Effector CD4-positive, alpha-beta T cell (primary cell): ENCODE measurements around the gene ACSF3.
"Not testable (repeated sequence)": the region's sequence is repeated elsewhere in the genome, so short reads cannot be mapped to it uniquely, and the experiment has no call there.

Experiments
- DNase-seq: peaks from one replicate; pipeline ENCODE4 v3.0.0-alpha.2; 2020

ACSF3 gene

DNA sequence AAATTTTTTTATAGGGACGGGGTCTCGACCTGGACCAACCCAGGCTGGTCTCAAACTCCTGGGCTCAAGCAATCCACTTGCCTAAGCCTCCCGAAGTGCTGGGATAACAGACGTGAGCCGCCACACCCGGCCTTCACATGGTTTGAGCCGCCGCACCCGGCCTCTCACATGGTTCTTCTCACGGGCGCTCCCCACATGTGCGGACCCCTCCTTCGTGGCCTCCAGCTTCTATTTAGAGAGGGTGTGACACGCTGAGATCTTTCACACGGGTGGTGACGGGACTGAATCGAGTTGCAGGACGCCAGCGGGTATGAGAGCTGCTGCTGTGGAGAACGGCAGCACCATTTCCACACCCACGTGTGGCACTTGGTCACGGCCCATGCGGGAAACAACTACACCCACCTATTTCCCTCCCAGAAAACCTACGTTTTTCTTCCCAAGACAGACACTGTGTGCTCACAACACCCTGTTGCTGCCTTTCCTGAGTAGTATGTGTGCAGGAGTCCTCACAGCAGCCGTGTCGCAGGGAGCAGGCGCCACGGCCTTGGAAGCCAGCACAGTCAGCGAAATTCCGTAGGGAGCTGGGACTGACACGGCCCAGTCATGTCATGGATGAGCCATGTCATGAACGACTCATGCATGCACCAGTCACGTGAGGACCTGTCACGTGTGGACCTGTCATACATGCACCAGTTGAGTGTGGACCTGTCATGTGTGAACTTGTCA, 20.1 kb upstream of the ACSF3 start:
- no peak for DNase-seq

DNA sequence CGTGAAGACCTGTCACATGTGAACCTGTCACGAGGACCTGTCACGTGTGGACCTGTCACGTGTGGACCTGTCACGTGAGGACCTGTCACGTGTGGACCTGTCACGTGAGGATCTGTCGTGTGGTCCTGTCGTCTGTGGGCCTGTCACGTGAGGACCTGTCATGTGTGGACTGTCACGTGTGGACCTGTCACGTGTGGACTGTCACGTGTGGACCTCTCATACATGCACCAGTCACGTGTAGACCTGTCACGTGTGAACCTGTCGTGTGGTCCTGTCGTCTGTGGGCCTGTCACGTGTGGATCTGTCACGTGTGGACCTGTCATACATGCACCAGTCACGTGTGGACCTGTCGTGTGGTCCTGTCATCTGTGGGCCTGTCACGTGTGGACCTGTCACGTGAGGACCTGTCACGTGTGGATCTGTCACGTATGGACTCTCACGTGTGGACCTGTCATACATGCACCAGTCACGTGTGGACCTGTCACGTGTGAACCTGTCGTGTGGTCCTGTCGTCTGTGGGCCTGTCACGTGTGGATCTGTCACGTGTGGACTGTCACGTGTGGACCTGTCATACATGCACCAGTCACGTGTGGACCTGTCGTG, 19.5 kb upstream of the ACSF3 start:
- DNase-seq = not testable (repeated sequence)

DNA sequence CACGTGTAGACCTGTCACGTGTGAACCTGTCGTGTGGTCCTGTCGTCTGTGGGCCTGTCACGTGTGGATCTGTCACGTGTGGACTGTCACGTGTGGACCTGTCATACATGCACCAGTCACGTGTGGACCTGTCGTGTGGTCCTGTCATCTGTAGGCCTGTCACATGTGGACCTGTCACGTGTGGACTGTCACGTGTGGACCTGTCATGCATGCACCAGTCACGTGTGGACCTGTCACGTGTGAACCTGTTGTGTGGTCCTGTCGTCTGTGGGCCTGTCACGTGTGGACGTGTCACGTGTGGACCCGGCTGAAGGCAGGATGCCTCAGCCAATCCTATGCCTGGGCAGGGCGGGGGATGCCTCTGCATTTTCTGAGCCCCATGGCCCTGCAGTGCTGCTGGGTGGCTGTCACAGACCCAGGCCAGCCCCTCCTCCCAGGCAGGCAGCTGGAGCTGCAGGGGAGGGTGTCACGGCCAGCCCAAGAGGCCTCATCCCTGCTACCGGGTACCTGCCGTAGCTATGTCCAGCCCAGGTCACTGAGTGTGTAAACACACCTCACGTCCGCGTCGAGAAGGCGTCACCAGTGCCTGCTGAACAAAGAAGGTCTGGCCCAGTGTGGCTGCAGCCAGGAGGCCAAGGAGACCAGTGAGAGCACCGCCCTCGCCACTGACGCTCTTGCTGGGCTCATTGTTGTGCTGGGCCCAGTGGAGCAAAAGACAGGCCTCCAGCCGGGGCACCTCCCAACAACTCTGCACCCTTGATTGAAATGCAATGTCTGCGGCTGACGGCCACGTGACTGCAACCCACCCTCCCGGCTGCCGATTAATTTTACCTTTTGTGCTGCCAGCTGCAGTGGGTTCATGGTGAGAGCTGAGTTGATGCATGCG, 18.6 kb upstream of the ACSF3 start:
- DNase-seq = no peak

DNA sequence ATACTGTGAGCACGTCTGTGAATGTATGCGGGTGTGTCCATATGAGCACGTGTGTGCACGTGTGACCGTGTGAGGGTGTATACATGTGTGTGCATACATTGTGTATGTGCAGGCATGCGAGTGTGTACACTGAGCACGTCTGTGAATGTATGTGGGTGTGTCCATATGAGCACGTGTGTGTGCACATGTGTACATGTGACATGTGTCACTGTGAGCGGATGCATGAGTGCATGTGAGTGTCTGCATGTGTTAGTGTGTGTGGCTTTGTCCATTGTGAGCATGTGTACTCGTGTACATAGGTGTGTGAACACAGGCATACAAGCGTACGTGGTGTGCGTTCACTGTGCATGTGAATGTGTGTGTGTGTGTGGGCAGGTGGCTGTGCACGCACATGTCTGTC, 17.5 kb upstream of the ACSF3 start:
- no peak for DNase-seq

DNA sequence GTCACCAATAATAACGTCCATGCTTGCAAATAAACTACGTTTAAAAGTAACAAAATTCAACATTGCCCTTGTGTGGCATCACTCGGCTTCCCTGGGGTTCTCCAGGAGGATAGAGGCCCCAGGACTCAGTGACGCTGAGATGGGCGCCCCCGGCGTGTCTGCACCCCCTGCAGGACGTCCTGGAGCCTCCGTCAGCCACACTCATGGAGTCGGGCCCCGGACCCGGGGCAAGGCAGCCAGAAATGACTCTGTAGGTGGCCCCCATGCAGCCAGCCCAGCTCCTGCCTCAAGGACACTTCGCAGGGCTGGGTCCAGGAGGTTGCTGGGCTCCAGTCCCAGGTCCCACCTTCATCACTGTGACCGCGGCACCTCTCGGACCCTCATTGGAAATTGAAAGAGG, 16.6 kb upstream of the ACSF3 start:
- DNase-seq = no peak

DNA sequence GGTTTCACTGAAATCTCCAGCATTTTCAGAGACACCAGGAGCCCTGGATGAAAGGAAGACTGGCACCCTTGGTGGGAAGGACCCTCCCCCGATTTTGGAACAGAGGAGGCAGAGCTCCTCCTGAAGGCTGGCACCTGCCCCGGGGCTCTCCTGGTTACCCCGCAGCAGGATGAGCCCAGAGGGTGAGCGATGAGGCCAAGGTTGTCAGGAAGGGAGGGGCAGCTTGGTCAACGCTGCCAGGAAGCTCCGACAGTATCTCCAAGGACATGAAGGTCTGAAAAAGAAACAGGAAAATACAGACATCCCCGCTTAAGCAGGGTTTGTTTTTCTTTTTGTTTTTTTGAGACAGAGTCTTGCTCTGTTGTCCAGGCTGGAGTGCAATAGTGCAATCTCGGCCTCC, 15.5 kb upstream of the ACSF3 start:
- no peak for DNase-seq

DNA sequence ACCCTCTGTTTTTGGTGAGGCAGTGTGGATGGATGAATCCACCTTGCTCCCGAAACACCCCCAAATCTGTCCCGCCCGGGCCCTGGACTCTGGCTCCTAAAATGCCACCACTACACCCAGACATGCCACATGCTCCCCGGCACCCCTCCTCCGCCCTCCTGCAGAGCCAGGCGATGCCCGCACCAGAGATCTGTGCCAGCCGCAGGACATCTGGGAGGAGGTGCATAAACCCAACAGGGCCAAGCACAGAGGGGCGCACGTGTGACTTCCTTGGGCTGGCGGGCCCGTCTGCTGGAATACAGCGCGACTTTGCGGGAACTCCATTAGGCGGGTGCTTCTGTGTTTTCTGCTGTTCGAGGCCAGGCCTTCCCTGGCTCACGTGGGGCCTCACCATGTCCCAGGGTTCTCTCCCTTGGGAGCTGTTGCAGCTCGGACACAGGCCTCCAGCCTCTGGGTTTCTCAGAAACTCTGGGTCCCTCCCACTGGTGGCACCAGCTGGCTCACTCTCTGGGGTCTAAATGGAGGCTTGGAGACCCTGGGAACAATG, 14.1 kb upstream of the ACSF3 start:
- DNase-seq = no peak

DNA sequence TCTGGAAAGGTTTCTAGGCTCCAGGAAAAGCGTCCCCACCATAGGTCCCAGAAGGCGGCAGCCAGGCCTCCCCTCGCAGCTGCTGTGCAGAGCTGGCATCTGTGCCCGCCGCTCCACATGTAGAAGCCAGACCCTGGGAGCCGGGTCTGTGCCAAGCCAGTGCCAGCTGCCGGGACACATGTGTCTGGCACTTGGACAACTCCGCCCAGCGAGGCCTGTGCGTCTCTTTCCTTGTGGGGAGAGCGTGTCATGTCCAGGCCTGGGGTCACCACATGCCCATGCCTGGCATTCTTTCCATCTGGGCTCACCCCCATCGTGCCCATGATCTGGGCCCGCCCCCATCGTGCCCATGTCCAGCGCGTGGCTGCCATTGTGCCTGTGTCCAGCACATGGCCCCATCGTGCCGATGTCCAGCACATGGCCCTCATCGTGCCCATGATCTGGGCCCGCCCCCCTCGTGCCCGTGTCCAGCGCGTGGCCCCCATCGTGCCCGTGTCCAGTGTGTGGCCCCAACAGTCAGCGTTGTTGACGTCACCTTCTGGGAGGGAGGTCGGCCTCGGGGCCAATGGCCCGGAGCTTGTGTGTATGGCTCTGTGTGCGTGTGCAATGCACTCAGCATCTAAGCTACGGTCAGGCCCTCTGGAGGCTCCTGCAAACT, 13.3 kb upstream of the ACSF3 start:
- no peak for DNase-seq

DNA sequence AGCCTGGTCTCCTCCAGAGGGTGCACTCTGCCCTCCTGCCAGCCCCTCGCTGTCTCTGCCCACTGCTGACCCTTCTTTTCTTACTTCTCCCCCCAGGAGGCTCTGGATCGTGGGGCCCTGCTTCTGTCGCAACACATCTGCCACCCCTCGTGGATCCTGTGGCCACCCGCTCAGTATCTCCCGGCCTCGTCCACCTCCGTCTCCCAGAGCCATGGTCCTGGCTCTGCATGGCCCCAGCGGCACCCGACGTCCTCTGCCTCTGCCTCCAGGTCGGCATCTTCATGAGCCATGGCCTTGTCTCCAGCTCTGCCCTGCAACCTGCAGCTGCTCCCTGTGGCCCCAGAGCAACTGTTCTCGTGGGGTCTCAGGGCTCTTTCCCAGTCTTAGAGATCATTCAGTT, 12.1 kb upstream of the ACSF3 start:
- DNase-seq = no peak

DNA sequence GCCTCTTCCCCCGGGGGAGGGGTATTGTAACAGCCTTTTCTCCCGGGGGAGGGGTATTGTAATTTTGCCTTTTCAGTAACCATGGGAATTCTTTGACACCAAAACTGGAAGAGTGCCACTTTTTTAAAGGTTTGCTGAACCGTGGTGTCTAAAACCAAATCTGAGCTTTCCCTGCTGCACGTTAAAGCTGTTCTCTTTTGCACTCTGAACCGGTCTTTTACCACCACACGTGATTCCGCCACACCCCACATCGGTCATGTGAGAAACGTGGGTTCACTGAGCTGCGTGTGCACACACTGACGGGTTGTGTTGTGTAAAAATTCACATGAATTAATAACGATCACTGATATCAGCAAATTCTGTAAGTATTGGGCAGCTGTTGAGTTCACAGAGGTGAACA, 9.2 kb upstream of the ACSF3 start:
- DNase-seq = no peak

DNA sequence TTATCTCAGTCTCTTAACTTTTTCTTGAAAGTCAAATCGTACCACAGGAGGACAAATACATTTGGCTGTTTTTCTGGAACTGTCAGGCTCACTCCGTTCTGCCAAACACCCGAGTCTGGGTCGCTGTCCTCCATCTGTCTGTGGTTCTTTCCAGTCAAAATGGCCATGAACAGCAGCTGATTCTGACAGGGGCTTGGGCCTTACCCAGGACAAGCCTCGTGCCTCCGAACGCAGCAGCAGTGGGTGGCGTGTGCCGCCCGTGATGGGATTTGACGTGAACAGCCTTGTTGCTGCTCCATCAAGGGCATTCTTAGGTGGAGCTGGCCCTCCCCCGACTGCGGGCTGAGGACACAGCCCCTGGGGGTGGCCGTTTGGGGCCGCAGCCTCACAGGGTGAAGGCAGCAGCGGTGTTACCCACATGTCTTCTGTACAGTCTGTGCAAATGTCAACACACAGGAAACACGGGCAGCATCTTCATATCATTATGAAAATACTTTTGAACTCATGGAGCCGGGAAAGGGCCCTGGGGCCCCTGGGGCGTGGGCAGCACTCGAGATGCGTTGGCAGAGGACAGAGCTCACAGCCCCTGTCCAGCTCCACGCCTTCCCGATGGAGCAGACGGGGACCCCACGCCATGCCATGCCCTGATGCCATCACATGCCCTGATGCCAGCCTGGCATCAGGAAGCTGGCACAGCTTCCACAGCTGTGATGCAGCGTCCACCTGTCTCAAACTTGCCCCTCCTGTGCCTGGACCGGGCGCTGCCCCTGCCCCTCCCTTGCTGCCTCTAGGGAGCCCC, 8.6 kb upstream of the ACSF3 start:
- no peak for DNase-seq

DNA sequence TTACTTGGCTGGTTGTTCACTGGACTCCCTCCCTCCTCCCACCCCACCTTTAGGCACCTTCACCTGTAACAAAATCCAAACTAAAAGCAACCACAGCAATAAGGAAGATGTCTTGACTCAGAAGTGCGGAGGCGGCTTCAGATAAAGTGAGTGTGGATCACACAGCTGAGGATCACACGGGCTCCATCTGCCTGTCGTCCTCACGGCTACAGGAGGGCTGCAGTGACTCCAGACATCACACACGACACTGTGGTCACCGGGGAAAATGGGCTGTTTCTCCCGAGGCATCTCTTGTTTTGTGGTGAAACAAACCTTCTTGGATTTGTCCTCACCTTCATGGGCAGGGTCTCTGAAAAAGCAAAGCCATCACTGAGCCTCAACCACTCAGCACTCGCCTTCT, 7.9 kb upstream of the ACSF3 start:
- no peak for DNase-seq

DNA sequence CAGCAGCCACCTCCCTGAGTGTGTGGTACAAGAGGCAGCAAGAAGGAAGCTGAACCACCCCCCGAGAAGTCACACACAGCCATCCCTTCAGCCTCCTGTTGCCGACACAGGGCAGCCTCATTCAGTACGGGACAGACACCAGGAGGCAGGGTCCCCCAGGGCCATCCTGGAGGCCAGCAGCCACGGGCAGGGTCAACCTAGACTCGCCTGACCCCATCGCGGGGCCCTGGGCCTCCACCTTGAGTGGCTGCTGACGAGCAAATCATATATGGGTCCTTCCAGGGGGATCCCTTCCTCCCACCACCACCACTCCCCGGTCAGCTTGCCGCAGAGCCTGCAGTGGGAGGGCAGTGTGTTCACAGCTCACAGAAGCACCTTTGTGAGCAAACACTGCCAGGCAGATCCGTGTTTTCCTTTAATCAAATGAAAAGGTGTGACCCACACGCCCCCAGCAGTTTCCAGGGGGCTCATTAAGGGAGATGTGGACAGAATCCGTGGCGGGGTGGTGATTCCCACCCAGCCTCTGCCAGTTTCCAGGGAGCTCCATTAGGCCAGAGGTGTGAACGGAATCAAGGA, 5.6 kb upstream of the ACSF3 start:
- no peak for DNase-seq

DNA sequence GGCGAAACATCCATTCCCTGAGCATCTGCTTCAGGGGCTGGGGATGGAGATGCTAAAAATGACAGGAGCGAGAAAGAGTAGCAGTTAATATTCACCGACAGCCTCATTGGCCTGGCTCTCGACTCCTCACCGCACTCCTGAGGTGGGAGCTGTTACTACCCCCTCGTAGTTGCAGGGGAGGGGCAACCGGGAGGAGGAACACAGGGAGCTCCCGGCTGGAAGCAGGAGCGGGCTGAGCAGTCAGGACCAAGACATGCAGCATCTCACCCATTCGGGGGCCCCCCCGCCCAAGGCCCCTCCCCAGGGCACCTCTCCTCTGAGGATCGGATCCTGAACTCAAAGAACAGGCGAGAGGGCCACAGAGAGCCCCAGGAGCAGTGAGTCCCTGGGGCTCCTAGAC, 4.5 kb upstream of the ACSF3 start:
- no peak for DNase-seq

DNA sequence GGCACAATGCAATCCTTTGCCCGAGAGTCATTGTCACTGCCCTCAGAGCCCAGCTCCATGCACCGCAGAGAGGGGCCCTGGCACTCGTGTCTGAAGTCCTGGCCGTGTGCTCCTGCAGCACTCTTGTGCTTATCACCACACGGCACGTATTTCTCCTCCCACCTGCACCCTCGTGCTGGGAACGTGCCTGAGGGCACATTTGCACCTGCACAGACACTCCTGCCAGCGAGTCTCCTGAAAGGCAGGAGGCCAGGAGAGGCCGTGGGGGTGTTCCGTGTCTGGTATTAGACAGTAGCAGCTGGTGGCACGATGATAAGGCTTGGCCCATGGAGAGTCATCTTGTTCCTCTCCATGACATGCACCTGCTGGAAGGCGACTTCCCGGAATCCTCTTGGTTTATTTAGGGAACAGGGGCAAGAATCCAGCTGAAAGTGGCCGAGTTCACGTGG, 3.4 kb upstream of the ACSF3 start:
- DNase-seq = no peak

DNA sequence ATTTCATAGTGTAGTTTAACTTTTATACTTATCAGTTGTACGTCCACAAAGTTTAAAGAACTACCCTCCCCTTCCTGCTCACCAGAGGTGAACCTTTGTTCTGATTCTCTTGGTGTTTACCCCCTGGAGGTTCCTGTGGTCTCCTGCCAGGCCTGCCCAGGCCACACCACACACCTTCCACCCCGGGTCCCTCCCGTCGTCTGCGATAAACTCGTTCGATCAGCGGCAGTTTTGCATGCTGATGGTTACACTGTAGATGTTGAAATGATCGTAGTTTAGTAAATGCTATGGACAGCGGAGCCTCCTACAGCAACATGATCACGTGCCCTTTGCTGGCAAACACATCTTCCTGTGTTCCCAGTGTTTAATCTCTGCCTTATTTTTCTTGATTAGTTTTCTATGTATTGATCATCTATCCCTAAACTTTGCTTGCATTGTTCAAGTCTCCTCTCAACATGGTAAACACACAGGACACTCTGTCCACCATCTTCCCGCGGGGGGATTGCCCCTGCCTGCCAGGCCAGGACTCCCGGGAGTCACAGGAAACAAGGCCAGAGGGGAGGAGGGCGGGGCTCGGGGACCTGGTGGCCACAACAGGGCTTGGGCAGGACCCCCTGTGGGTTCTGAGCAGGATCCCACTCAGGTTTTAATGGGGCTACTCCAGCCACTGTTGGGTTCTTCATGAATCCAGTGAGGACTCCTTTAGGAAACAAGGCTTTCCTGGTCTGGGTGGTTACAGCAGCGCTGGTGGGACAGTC, 2.8 kb upstream of the ACSF3 start:
- DNase-seq = no peak

DNA sequence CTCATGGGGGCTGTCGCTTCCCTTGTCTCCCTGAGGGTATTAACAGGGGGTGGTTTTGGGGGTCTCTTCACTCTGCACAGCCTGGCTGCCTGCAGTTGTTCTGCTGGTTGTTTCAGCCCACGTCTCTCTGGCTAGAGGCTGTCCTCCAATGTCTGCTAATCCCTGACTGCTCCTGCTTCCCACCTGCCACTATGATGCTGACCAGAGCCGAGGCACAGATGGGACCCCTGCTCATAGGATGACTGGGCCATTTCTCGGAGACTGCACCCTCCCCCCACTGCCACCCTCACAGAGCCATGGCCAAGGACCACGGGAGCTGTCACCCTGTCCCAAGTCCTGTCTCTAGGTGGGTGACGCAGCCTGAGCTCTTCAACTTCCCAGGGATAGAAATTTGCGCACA, 1.6 kb upstream of the ACSF3 start:
- DNase-seq = no peak

DNA sequence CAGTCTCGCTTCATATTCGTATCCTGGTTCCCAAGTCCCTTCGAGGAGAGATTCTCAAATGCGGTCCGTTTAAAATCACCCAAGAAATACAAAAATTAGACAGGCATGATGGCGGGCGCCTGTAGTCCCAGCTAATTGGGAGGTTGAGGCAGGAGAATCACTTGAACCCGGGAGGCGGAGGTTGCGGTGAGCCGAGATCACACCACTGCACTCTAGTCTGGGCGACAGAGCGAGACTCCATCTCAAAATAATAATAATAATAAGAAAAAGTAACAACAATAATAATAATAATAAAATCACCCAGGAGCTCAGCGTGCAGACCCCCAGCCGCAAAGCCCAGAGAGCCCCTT, 425 bp upstream of the ACSF3 start:
- not testable (repeated sequence) for DNase-seq

DNA sequence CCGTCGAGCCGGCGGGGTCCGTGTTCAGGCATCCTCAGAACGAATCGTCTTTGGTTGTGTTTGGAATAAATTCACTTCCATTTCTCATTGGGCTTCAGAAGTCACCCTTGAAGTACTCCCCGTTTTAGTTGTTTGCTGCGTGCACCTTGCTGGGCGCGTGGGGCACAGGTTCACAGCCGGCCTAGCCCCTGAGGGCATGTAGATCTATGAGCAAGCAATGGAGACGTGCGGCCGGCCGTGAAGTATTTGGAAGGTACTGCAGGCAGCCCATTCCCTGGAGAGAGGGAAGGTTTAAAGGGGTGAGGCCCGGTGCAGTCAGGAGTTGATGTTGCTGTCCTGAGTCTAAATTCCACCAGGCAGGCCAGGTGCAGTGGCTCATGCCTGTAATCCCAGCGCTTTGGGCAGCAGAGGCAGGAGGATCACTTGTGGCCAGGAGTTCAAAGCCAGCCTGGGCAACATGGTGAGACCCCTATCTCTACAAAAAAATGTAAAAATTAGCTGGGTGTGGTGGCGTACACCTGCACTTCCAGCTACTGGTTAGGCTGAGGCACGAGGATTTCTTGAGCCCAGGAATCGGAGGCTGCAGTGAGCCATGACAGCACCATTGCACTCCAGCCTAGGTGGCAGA, 714 bp downstream of the ACSF3 start:
- no peak for DNase-seq

DNA sequence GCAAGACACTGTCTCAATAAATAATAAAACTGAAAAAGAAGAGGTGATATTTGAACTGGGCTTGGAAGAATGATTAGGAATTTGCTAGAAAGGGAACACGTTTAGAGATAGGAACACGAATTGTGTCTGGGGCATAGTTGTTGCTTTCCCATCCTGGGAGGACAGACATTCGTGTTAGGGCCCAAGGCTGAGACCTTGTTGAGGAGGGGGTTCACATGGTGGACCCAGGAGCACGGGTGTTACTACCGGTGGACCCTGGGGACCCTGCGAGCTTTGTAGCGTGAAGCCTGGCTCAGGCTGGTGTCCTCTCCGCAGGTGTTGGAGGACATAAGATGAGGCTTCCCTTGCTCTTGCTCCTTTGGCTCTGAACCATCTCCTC, 1.2 kb downstream of the ACSF3 start:
- no peak for DNase-seq

DNA sequence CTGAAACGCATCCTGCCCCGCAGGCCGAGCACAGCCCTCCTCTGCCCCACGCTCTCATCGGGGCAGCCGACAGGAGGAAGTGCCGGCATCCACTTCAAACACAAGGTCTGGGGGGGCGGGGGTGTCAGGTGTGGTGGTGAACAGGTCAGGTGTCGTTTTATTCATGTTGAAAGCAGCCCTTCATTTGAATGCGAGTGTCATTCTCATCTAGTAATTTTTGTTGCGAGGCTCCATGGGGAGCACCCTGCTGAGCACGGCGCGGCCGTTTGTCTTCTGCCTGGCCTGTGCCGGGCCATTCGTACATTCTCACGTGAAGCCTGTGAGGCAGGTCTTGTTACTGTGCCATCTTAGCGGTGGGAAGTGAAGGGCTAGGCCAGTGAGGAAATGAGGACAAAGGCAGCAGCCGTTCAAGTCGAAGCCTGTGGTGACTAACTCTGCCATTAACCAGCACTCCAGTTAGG, 1.9 kb downstream of the ACSF3 start:
- no peak for DNase-seq
